HG02981 (cell line): ENCODE results near the gene CCL13.

ENCODE experiments used
- ATAC-seq: cut with Tn5 transposase; IDR thresholded peaks from one replicate; pipeline ENCODE4 v1.9.1; 2021; ENCODE audit warnings: mild to moderate bottlenecking, moderate library complexity; ENCODE audit not compliant: unreplicated experiment

CCL13 gene

GRCh38 chr17:34361478-34362061, 5.3 kb downstream of the CCL13 start:
- ATAC-seq, result peak; percentile 71

DNA sequence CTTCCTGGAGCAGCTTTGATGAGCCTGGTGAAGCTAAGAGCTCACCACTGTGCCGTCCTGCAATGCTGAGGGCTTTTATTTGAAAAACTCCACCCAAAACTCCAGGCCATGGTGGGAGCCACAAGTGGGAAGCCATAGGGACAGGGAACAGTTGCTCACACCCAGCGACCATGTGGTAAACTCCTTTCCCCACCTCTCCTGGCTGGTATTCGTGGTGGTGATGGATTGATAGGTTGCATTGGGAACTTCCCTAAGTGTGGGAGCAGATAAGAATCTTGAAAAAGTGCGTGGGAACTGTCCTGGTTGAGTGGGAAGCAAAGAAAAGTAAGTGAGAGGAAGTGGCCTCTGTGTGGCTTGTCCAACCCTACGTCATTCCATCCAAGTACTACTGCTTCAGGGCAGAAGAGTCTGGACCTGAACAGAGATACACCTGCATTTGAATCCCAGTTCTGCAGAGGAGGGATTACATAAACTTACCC, 6.9 kb downstream of the CCL13 start, which contains the start of gene CCL1:
Gene CCL1, minus strand, starts transcription at position 51 of the 479 bp plus-strand sequence. CDS start 72 bp downstream, outside the sequence.
- no peak for ATAC-seq

GRCh38 chr17:34364751-34365150, 8.5 kb downstream of the CCL13 start:
- no peak for ATAC-seq

GRCh38 chr17:34365340-34365739, 9.1 kb downstream of the CCL13 start:
- no peak for ATAC-seq

- no peak for ATAC-seq
These were observed 9.7 kb downstream of the CCL13 start for GRCh38 chr17:34366010-34366409.

GRCh38 chr17:34366529-34367107, 10.3 kb downstream of the CCL13 start:
- no peak for ATAC-seq

GRCh38 chr17:34367486-34368195, 11.4 kb downstream of the CCL13 start:
- ATAC-seq, result no peak

GRCh38 chr17:34368196-34368945, 12.1 kb downstream of the CCL13 start:
- ATAC-seq, result no peak

DNA sequence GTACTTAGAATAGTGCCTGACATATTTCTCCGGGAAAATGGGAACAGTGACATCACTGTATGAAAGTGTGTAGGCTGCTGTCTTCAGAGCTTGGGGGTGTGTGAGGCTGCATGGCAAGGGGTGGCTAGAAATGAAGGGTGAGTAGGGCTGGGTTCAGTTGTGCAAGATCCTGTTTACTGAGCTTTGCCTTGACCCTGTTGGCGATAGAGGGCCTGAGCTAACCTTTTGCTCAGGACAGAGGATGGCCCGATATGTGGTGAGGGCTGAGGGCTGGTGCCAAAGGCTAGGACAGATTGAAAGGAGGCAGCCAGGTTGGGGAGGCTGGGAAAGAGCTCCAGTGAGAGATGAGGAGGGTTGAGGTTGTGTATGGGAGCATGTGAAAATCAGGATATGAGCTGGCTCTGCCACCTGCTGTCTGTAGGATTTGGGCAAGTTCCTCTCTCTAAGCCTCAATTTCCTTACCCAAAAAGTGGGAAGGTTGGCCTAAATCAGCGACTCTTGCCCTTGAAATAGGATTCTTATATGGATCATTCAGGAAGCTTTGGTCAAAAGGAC, 12.7 kb downstream of the CCL13 start:
- no peak for ATAC-seq

DNA sequence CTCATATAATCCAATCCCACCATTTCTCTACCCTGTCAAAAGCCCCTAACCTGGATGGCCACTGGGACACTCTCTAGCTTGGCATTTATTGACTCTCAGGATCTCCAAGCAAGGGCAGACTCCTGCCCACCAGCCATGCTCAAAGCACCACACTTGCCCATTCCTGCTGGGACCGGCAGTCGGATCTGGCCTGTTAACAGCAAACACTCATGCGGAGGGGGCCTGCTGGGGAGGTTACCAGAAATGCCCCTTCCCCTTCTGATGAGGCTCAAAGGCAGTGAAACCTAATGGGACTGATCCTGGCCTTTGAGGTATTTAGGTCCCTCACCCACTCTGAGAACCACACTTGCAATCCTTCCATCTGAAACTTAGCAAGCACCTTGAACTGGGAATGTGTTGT, 13.3 kb downstream of the CCL13 start:
- no peak for ATAC-seq

- no peak for ATAC-seq
These were observed 14.2 kb downstream of the CCL13 start for GRCh38 chr17:34370376-34370996.

DNA sequence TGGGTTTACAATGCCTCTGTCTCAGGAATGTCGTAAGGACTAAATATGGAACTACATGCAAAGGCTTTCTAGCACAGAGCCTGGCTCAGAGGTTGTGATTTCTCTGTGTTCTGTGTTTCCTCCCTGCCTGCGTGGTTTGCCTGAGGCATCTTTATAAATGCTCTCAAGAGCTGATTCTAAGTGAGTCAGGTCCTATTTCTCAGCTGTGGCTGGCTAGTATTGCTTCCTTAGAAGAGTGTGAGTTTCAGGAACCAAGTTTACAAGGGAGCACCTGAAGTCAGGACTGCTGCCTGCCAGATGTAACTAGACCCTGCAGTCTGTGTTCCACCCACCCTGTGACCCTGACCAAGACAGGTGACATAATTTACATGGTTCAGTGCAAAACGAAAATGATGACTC, 14.7 kb downstream of the CCL13 start:
- ATAC-seq, result no peak

GRCh38 chr17:34371405-34372100, 15.3 kb downstream of the CCL13 start:
- no peak for ATAC-seq

DNA sequence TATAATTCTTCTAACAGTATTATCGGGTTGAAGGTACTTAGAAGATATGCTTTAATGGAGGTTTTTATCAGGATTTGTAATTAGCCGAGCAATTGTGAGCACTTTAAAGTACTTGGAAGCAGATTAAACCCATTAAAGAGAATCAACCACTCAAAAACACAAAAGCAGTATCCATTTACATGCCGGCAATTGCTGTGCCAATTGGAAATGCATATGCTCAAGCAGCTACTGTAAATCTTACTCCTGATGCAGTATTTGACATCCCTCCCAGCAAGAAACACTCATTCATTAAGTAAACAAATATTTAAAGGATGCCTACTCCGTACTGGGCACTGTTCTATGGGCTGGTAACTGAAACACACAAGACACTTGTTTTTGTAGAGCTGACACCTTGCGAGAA, 18.2 kb downstream of the CCL13 start:
- ATAC-seq, result no peak

- no peak for ATAC-seq
These were observed 19.2 kb downstream of the CCL13 start for GRCh38 chr17:34375426-34375997.

DNA sequence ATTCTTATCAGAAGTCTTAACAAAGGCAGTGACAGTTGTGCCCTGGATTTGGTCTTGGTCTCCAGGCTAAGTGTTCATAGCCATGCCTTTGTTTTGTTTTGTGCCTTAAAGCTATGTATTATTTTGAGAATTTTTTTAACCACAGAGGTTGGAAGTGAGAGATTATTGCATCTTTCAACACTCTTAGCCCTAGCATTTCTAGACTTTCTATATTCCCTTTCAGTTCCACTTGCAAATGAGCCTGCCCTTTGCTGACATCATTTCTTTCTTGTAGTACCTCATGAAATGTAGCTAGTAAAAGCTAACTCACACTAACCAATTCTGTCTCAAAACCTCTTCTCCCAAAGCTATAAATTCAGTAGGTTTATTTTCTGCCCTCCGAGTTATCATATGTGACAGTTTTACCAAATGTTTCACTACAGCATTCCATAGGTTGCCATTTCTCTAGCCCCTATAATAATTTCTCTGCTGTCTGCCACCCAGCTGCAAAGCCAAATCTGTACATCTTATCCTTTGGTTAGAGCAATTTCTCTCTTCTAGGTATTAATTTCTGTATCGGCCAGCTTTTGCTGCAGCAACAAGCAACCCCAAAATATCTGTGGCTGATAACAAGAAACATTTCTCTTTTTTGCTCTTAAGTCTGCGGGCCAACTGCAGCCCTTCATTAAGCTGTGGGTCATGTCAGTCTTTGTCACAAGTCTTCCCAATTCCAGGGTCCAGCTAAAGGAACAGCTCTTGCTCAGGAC, 21.0 kb downstream of the CCL13 start:
- ATAC-seq, result no peak

DNA sequence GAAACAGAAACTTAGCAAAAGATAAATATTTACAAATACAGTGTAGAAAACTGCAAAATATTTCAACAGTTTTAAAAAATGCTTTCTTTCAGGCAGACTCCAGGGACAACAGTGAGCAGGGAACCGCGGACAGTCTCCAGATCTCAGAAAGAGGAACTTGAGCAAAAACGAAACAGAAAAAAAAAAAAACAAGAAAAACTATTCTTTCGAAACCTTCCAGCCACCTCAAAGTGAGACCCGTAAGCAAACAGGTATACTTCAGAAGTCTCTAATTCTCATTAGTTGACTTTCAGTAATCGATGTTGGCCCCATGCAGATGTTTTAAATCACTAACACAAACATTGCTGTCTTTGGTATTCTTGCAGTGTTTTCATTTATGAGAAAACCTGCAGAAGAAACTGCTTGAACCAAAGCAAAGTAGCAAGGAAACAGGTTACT, 22.4 kb downstream of the CCL13 start:
- ATAC-seq, result peak; percentile 71

GRCh38 chr17:34379868-34380267, 23.6 kb downstream of the CCL13 start:
- no peak for ATAC-seq

DNA sequence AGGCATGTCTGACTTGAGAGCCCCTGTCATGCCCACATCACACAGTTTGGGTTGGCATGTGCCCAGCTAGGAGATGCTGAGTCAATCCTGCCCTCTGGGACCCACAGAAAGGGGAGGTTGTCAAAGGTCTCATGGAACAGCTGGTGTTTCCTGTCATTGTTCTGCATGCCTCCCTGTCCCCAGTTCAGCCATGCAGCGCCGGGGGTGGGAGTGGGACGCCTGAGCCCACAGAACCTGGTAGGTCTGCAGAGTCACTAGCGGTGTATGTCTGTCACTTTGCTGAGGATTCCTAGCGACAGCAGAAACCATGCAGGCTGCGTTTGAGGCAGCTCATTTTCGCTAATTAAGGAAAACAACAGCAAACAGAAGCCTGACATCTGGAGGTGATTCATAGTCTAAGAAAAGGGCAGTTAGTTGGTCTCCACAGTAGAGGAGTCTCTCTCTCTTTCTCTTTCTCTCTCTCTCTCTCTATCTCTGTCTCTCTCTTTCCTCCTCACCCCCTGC, 26.4 kb downstream of the CCL13 start:
- ATAC-seq, result no peak
